Ascending aorta (tissue), 2 donors: ENCODE results near the gene RNF113B. TPM values are rescaled to one million over a fixed set of nuclear protein-coding genes. Genes with fewer than 3 reads are reported as not detected.

ENCODE experiments used
- DNase-seq, 2 donors: peaks; one replicate each; pipeline ENCODE4 v3.0.0-alpha.2; 2019; ENCODE audit warnings: low spot score in 2 of 2
- H3K27ac ChIP-seq, 2 donors: fragments of 200-600 bp; sonication (generic); one replicate each; pipeline ENCODE4 v1.5.1; 2016 to 2017; ENCODE audit warnings: mild to moderate bottlenecking in 1 of 2
- H3K27me3 ChIP-seq: fragments of 200-600 bp; sonication (generic); one replicate; pipeline ENCODE4 v1.5.1; 2017
- H3K36me3 ChIP-seq, 2 donors: fragments of 200-600 bp; sonication (generic); one replicate each; pipeline ENCODE4 v1.5.1; 2016
- H3K4me1 ChIP-seq, 2 donors: fragments of 200-600 bp; sonication (generic); one replicate each; pipeline ENCODE4 v1.5.1; 2016 to 2017; ENCODE audit warnings: mild to moderate bottlenecking in 1 of 2
- H3K4me3 ChIP-seq, 2 donors: fragments of 200-600 bp; sonication (generic); one replicate each; pipeline ENCODE4 v1.5.1; 2016 to 2017; ENCODE audit warnings: mild to moderate bottlenecking in 1 of 2
- H3K9me3 ChIP-seq, 2 donors: fragments of 200-600 bp; sonication (generic); one replicate each; pipeline ENCODE4 v1.5.1; 2016
- intact Hi-C: fragments of 100-400 bp; cut with DNase I; formaldehyde crosslinking; loops from one replicate; pipeline ENCODE4 v1.15.1; 2023
- total RNA-seq: library from RNA; depleted of rRNA; stranded (reverse); fragments of >200 nt; gene quantifications from one replicate; pipeline ENCODE4 v1.1.0, GENCODE V29; 2016
- TF ChIP-seq, protein P1 (sequence below), 3 experiments: fragments of 200-600 bp in 2 of 3; fragments of 450-650 bp in 1 of 3; sonication (generic) in 2 of 3; IDR thresholded peaks; one replicate each; pipeline ENCODE4 v1.5.1; 2016 to 2019; ENCODE audit warnings: antibody characterized with exemption in 3 of 3, mild to moderate bottlenecking in 1 of 3, moderate library complexity in 1 of 3

The RNF113B gene
- total RNA-seq, 1 donor from 2014 or later = not detected

DNA sequence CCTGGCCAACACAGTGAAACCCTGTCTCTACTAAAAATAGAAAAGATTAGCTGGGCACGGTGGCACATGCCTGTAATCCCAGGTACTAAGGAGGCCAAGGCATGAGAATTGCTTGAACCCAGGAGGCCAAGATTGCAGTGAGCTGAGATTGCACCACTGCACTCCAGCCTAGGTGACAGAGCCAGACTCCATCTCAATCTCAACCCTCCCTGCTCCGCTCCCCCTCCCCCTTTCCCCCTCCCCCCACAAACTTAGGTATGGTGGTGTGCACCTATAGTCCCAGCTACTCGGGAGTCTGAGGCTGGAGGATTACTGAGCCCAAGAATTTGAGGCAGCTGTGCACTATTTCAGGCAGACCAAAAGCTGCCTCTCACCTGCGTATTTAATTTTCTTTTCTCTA is 21.6 kb upstream of the RNF113B start:
- Histone ChIP-seq H3K4me3 (no peak overlapping the region), H3K9me3 (no peaks in the 10 kb centered on the region), H3K4me1 (no peaks in the 10 kb centered on the region), H3K27ac (no peak overlapping the region), H3K27me3 (no peaks in the 10 kb centered on the region), H3K36me3 (no peaks in the 10 kb centered on the region)
- TF ChIP-seq, protein P1, sequence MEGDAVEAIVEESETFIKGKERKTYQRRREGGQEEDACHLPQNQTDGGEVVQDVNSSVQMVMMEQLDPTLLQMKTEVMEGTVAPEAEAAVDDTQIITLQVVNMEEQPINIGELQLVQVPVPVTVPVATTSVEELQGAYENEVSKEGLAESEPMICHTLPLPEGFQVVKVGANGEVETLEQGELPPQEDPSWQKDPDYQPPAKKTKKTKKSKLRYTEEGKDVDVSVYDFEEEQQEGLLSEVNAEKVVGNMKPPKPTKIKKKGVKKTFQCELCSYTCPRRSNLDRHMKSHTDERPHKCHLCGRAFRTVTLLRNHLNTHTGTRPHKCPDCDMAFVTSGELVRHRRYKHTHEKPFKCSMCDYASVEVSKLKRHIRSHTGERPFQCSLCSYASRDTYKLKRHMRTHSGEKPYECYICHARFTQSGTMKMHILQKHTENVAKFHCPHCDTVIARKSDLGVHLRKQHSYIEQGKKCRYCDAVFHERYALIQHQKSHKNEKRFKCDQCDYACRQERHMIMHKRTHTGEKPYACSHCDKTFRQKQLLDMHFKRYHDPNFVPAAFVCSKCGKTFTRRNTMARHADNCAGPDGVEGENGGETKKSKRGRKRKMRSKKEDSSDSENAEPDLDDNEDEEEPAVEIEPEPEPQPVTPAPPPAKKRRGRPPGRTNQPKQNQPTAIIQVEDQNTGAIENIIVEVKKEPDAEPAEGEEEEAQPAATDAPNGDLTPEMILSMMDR (IDR thresholded peaks at IDR 0.05) = no peak
- DNase-seq = no peak
- intact Hi-C loops = no loop called here

DNA sequence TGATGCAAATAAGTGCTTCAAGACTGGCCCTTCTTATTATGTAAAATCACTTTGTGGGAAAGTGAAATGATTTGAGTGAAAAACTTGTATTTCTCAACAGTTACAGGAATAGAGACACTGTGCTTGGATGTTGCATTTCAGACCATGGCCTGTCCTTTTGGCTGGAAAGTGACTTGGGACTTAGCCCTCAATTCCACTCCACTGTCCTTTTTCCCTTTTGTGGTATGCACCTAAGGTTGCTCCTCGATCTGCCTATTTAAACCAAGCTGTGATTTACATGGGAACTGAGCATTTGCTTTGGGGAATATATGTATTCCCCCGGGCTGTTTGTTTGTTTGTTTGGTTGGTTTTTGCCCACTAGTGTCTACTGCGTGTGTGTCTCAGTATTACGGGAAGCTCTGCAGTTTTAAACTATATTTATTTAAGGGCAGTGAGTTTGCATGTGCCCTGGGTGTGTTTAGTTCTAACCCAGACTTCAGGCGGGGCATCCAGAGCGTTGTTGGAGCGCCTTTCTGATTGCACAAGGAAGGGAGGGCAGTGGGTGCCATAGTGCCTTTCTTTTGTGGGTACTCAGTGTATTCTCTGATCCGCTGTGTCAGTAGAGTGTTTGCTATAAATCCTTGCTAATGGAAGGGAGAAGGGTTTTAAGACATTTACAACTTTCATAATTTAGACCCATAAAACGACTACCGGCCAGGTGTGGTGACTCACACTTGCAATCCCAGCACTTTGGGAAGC is 18.2 kb upstream of the RNF113B start:
- intact Hi-C loops = no loop called here
- Histone ChIP-seq H3K9me3 (no peaks in the 10 kb centered on the region), H3K36me3 (no peaks in the 10 kb centered on the region), H3K4me3 (no peak overlapping the region), H3K4me1 (no peaks in the 10 kb centered on the region), H3K27ac (no peak overlapping the region), H3K27me3 (no peaks in the 10 kb centered on the region)
- DNase-seq = no peak
- TF ChIP-seq, protein P1 (IDR thresholded peaks at IDR 0.05) = no peak

DNA sequence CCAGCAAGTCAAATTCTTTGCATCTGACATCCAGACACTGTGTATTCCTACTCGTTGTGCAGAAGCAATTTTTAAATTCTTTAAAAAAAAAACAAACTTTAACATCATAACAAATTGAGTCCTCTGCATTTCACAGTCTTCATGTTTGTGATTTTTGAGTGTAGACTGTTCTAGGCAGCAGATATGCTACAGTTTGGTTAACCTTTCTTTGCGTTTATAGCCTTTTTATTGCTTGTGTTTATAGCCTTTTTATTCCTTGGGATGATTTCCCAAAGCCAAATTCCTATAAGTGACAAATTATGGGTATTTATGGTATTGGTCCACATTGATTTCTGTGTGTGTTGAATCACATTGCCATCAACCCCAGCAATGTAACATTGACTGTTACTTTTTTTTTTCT is 14.9 kb upstream of the RNF113B start:
- no peaks in the 10 kb centered on the region for H3K9me3 ChIP-seq
- DNase-seq = no peak
- no peaks in the 10 kb centered on the region for H3K4me1 ChIP-seq
- H3K27me3 ChIP-seq = no peaks in the 10 kb centered on the region
- intact Hi-C loops = no loop called here
- no peak overlapping the region for H3K27ac ChIP-seq
- H3K4me3 ChIP-seq = no peak overlapping the region
- no peaks in the 10 kb centered on the region for H3K36me3 ChIP-seq
- TF ChIP-seq, protein P1 (IDR thresholded peaks at IDR 0.05) = no peak

DNA sequence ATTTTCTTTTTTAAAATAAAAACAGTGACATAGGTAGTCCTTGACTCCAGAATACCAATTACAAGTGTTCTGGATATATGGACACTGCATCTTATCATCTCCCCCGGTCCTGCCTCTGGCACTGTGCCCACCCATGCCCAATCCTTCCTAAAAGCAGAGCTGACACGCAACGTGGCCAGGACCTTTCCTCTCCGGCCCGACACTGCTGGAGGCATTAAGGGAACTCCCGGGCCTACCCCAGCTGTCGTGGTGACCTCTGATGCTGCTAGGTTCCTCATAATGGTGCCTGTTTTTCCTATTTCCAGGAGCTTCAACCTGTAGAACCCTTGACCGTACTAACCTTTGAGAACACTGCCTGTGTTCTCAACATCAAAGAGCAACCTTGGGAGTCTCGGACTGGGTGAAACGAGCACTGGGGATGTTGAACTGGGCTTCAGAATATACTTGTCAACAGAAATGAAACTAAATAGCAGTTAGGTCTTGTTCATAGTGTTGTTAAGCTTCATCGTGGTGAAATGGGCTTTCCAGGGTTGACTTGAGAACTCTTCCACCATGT is 13.9 kb upstream of the RNF113B start:
- Histone ChIP-seq H3K27ac (no peak overlapping the region), H3K27me3 (no peaks in the 10 kb centered on the region), H3K36me3 (no peaks in the 10 kb centered on the region), H3K4me1 (no peaks in the 10 kb centered on the region), H3K9me3 (no peaks in the 10 kb centered on the region), H3K4me3 (no peak overlapping the region)
- intact Hi-C loops = no loop called here
- DNase-seq = no peak
- TF ChIP-seq, protein P1 (IDR thresholded peaks at IDR 0.05) = no peak

DNA sequence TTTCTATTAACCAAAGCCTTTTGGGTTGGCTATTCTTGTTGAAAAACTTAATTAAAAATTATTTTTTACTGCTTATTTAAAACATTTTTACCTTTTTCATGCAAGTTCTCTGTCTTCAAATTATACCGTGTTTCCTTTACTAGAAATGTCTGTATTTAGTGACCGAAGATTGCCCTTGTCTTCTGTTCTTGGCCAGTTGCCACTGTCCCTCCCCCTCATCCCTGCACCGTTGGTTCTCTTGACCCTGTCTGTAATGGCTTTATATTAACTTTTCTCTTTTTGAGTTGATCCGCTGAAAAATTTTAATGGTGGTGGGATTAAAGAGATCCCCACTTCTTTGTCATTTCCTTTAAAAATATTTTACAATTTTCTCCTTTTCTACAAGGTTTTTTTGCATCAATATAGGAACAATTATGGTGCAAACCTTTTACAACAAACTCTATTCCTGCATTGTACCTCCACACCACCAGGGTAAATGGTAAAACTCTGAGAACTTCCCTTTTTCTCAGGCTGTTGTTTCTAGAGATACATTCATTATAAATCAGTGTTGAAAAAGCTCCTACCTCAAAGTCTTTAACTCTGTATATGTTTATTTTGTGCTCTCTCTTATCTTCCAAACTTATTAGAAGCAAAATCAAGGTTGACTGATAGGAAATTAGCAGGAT is 12.9 kb upstream of the RNF113B start:
- DNase-seq = no peak
- Histone ChIP-seq H3K27ac (no peak overlapping the region), H3K36me3 (no peaks in the 10 kb centered on the region), H3K27me3 (no peaks in the 10 kb centered on the region), H3K4me3 (no peak overlapping the region), H3K4me1 (no peaks in the 10 kb centered on the region), H3K9me3 (no peaks in the 10 kb centered on the region)
- intact Hi-C loops = no loop called here
- TF ChIP-seq, protein P1 (IDR thresholded peaks at IDR 0.05) = no peak
